ENCODE data around the gene RNF145. TPM values are rescaled to one million over a fixed set of nuclear protein-coding genes. Genes with fewer than 3 reads are reported as not detected.

Gene RNF145
- total RNA-seq, 1 donor from 2014 or later: 221 TPM

- ATAC-seq: peak; percentile 84 to 85
- intact Hi-C loops (cut with DNase I): no loop called here
- Histone ChIP-seq H3K4me1 (peaks cover 87% of the 10 kb centered on the region), H3K36me3 (peaks cover 17% of the 10 kb centered on the region), H3K4me3 (no peak overlapping the region), H3K27me3 (ENCODE audit: low read depth) (no peaks in the 10 kb centered on the region), H3K27ac (peak overlapping the region; percentile 44), H3K9me3 (no peaks in the 10 kb centered on the region)
- no peak for DNase-seq
- TF ChIP-seq, protein P1, sequence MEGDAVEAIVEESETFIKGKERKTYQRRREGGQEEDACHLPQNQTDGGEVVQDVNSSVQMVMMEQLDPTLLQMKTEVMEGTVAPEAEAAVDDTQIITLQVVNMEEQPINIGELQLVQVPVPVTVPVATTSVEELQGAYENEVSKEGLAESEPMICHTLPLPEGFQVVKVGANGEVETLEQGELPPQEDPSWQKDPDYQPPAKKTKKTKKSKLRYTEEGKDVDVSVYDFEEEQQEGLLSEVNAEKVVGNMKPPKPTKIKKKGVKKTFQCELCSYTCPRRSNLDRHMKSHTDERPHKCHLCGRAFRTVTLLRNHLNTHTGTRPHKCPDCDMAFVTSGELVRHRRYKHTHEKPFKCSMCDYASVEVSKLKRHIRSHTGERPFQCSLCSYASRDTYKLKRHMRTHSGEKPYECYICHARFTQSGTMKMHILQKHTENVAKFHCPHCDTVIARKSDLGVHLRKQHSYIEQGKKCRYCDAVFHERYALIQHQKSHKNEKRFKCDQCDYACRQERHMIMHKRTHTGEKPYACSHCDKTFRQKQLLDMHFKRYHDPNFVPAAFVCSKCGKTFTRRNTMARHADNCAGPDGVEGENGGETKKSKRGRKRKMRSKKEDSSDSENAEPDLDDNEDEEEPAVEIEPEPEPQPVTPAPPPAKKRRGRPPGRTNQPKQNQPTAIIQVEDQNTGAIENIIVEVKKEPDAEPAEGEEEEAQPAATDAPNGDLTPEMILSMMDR (IDR thresholded peaks at IDR 0.05): no peak
Observed at GRCh38 chr5:159178978-159179377, 30.4 kb downstream of the RNF145 start.

- intact Hi-C loops (cut with DNase I): no loop called here
- DNase-seq (no peak), ATAC-seq (peak; percentile 58 to 63)
- TF ChIP-seq, protein P1 (IDR thresholded peaks at IDR 0.05): no peak
- peak overlapping the region; percentile 15 for H3K27ac ChIP-seq
- H3K9me3 ChIP-seq: no peaks in the 10 kb centered on the region
- peaks cover 28% of the 10 kb centered on the region for H3K36me3 ChIP-seq
- H3K4me3 ChIP-seq: no peak overlapping the region
- peaks cover 59% of the 10 kb centered on the region for H3K4me1 ChIP-seq
- no peaks in the 10 kb centered on the region for H3K27me3 ChIP-seq (ENCODE audit: low read depth)
Observed at GRCh38 chr5:159175547-159175946, 33.8 kb downstream of the RNF145 start.

DNA sequence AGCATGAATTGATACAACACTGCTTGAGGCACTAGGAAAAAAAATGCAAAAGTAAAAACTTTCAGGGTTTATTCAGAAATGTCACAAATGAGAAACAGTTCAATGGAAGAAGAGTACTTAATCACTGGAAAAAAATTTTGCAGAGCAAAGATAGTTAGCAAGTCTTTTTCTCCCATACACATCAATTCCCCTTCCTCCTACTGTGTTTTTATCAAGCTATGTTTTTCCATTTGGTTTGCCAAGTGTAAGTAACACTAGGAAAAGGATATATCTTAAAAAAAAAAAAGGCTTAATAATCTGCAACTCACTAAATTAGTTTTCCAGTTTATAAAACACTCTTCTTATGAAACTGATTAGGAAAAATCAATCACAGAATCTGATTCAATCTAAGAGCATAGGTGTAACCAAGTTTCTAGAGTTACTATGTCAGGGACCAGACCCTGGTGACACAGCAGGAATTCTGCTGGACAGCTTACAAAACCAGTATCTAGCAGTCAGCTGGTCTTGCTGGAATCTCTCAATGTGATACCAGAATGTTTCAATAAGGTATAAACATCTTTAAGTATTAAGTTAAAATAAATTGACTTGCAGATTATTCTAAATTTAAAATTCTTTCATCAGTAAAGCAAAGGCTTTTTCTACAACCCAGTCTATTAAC, 34.7 kb downstream of the RNF145 start:
- Histone ChIP-seq H3K4me1 (peaks cover 50% of the 10 kb centered on the region), H3K36me3 (peaks cover 26% of the 10 kb centered on the region), H3K27me3 (ENCODE audit: low read depth) (no peaks in the 10 kb centered on the region), H3K9me3 (no peaks in the 10 kb centered on the region), H3K27ac (peak overlapping the region; percentile 15), H3K4me3 (no peak overlapping the region)
- intact Hi-C loops (cut with DNase I): no loop called here
- DNase-seq: no peak
- ATAC-seq: peak in 1 of 2 donors; percentile 42
- TF ChIP-seq, protein P1 (IDR thresholded peaks at IDR 0.05): no peak

GRCh38 chr5:159171274-159171673, 38.1 kb downstream of the RNF145 start:
- no peak for DNase-seq
- H3K36me3 ChIP-seq: peaks cover 47% of the 10 kb centered on the region

GRCh38 chr5:159170021-159170420, 39.3 kb downstream of the RNF145 start:
- no peaks in the 10 kb centered on the region for H3K9me3 ChIP-seq
- H3K36me3 ChIP-seq: peaks cover 51% of the 10 kb centered on the region
- TF ChIP-seq, protein P1 (IDR thresholded peaks at IDR 0.05): no peak
- no peak for DNase-seq
- H3K27me3 ChIP-seq (ENCODE audit: low read depth): no peaks in the 10 kb centered on the region
- ATAC-seq: no peak
- no peak overlapping the region for H3K27ac ChIP-seq
- H3K4me1 ChIP-seq: peaks cover 15% of the 10 kb centered on the region
- H3K4me3 ChIP-seq: no peak overlapping the region
- intact Hi-C loops (cut with DNase I): no loop called here

More at GRCh38 chr5:159171274-159171673, 38.1 kb downstream of the RNF145 start:
- H3K27ac ChIP-seq: no peak overlapping the region
- intact Hi-C loops (cut with DNase I): no loop called here
- TF ChIP-seq, protein P1 (IDR thresholded peaks at IDR 0.05): no peak
- H3K9me3 ChIP-seq: no peaks in the 10 kb centered on the region
- H3K4me1 ChIP-seq: peaks cover 28% of the 10 kb centered on the region
- ATAC-seq: no peak
- H3K27me3 ChIP-seq (ENCODE audit: low read depth): no peaks in the 10 kb centered on the region
- H3K4me3 ChIP-seq: no peak overlapping the region
